ENCODE measurements around the gene DPY19L1. TPM values are rescaled to one million over a fixed set of nuclear protein-coding genes. Genes with fewer than 3 reads are reported as not detected.
"Not testable (repeated sequence)": the region's sequence is repeated elsewhere in the genome, so short reads cannot be mapped to it uniquely, and the experiment has no call there.

Gene DPY19L1
- total RNA-seq, 4 donors from 2014 or later, result 15.9 to 80.9 (median 24.7) TPM

GRCh38 chr7:34886856-34887255, 150.4 kb downstream of the DPY19L1 start:
- TF ChIP-seq CTCF (IDR thresholded peaks at IDR 0.05) (no peak), POLR2A (IDR thresholded peaks at IDR 0.05) (no peak)
- Histone ChIP-seq H3K36me3 (no peaks in the 10 kb centered on the region), H3K4me1 (no peaks in the 10 kb centered on the region), H3K9me3 (no peaks in the 10 kb centered on the region), H3K27ac (no peak overlapping the region), H3K4me3 (no peak overlapping the region), H3K27me3 (no peaks in the 10 kb centered on the region)
- intact Hi-C loops (cut with DNase I; ENCODE audit: low total_unique reads), result no loop called here
- DNase-seq, result no peak

- intact Hi-C loops (cut with DNase I; ENCODE audit: low total_unique reads); H3K4me1 ChIP-seq; H3K27ac ChIP-seq; DNase-seq; H3K4me3 ChIP-seq; H3K36me3 ChIP-seq; H3K9me3 ChIP-seq; H3K27me3 ChIP-seq: not testable (repeated sequence)
Measured at GRCh38 chr7:34883855-34884254, 153.4 kb downstream of the DPY19L1 start.

- DNase-seq, result no peak
- Histone ChIP-seq H3K4me3 (no peak overlapping the region), H3K27me3 (no peaks in the 10 kb centered on the region), H3K36me3 (no peaks in the 10 kb centered on the region), H3K9me3 (no peaks in the 10 kb centered on the region), H3K4me1 (no peaks in the 10 kb centered on the region), H3K27ac (no peak overlapping the region)
- TF ChIP-seq CTCF (IDR thresholded peaks at IDR 0.05) (no peak), POLR2A (IDR thresholded peaks at IDR 0.05) (no peak)
- intact Hi-C loops (cut with DNase I; ENCODE audit: low total_unique reads), result no loop called here
Measured at GRCh38 chr7:34879871-34880270, 157.4 kb downstream of the DPY19L1 start.

GRCh38 chr7:34878944-34879735, 158.1 kb downstream of the DPY19L1 start:
- DNase-seq; H3K4me1 ChIP-seq; H3K27ac ChIP-seq; intact Hi-C loops (cut with DNase I; ENCODE audit: low total_unique reads); H3K27me3 ChIP-seq; H3K4me3 ChIP-seq; H3K9me3 ChIP-seq; H3K36me3 ChIP-seq: not testable (repeated sequence)

MicroRNAs within 50 kb of the gene (microRNA counts, 767-probe panel; counts per million panel counts)
- microRNA hsa-miR-548n, result 0 counts per million in 2 donors

Small RNA genes within 50 kb of the gene (microRNA-seq; reads per million reads assigned to microRNA genes)
- not detected for gene MIR548N (ENCODE audit: borderline microRNAs expressed, borderline replicate concordance)

Small RNA genes within 50 kb of the gene (small RNA-seq; reads per million reads assigned to genes)
- gene MIR548N (0.24 reads per million), gene RF00322 (not detected)

Other genes starting within 250 kb of the DPY19L1 start
- gene TBX20, start 216.6 kb upstream of the DPY19L1 start, total RNA-seq, result under 1 TPM in 1 of 4 donors, not detected in 3; 0.41 TPM